Body of pancreas (tissue), 4 donors: Measurements from ENCODE around the gene ANKS3. TPM values are rescaled to one million over a fixed set of nuclear protein-coding genes. Genes with fewer than 3 reads are reported as not detected.

Experiments used
- ATAC-seq: fragments of 150-250 bp; one replicate; pipeline ENCODE4 v1.9.1; 2016
- DNase-seq, 4 donors: peaks; one replicate each; pipeline ENCODE4 v3.0.0-alpha.2; 2019
- H3K27ac ChIP-seq, 4 donors: fragments of 200-600 bp; sonication (generic); 1 replicate in 3 of 4; 2 replicates in 1 of 4; pipeline versions ENCODE4 v1.5.1 to v1.6.1; 2016 to 2019; ENCODE audit warnings: mild to moderate bottlenecking in 1 of 4, mixed read lengths in 1 of 4, moderate library complexity in 1 of 4
- H3K27me3 ChIP-seq, 2 donors: fragments of 200-600 bp; sonication (generic); one replicate each; pipeline ENCODE4 v1.6.0; 2016; ENCODE audit warnings: mild to moderate bottlenecking in 1 of 2
- H3K36me3 ChIP-seq, 2 donors: fragments of 200-600 bp; sonication (generic); replicated peaks in 1 of 2; 2 replicates each; pipeline ENCODE4 v1.5.1; 2016; ENCODE audit warnings: low read depth in 2 of 2; ENCODE audit not compliant: insufficient read depth in 1 of 2
- H3K4me1 ChIP-seq: fragments of 200-600 bp; sonication (generic); one replicate; pipeline ENCODE4 v1.6.0; 2016
- H3K4me3 ChIP-seq, 2 donors: fragments of 200-600 bp; sonication (generic); 1 replicate in 1 of 2; 2 replicates in 1 of 2; pipeline ENCODE4 v1.5.1; 2016 to 2019
- H3K9me3 ChIP-seq, 3 donors: fragments of 200-600 bp; sonication (generic); 1 replicate in 2 of 3; 2 replicates in 1 of 3; pipeline ENCODE4 v1.5.1; 2016
- CTCF ChIP-seq, 7 experiments: fragments of 450-650 bp in 4 of 7; fragments of 200-600 bp in 3 of 7; sonication (generic) in 3 of 7; IDR thresholded peaks; one replicate each; pipeline ENCODE4 v1.5.1; 2016 to 2019; ENCODE audit warnings: antibody characterized with exemption in 7 of 7
- POLR2A ChIP-seq, 3 donors: fragments of 450-650 bp; IDR thresholded peaks; one replicate each; pipeline ENCODE4 v1.6.1; 2016; ENCODE audit warnings: antibody characterized with exemption in 3 of 3, mild to moderate bottlenecking in 2 of 3
- WGBS, 2 donors: methylation state at CpG; one replicate each; pipeline ENCODE4 v1.1.5; 2017; 5-methylcytosine and 5-hydroxymethylcytosine counted together
- intact Hi-C: fragments of 100-400 bp; cut with DNase I; formaldehyde crosslinking; loops from one replicate; pipeline ENCODE4 v1.15.1; 2023
- total RNA-seq, 2 donors: library from RNA; depleted of rRNA; stranded (reverse); fragments of >200 nt; gene quantifications; one replicate each; pipeline ENCODE4 v1.1.0, GENCODE V29; 2016

The ANKS3 gene
- total RNA-seq, 2 donors from 2014 or later, result 16.6 to 64.9 TPM

GRCh38 chr16:4684763-4685162, 49.3 kb downstream of the ANKS3 start:
- no peak for DNase-seq

GRCh38 chr16:4684058-4684715, 49.9 kb downstream of the ANKS3 start:
- DNase-seq (peak in 1 of 4 donors; percentile 12), ATAC-seq (no peak)
- no peaks in the 10 kb centered on the region for H3K4me1 ChIP-seq
- no peak overlapping the region for H3K27ac ChIP-seq
- TF ChIP-seq POLR2A (IDR thresholded peaks at IDR 0.05) (no peak), CTCF (IDR thresholded peaks at IDR 0.05) (no peak)
- H3K4me3 ChIP-seq, result no peak overlapping the region
- no peaks in the 10 kb centered on the region for H3K27me3 ChIP-seq
- WGBS, 2 donors, result 94% methylated on average over 7 to 23 of the region's 23 CpGs
- intact Hi-C loops, result no loop called here
- H3K9me3 ChIP-seq, result no peaks in the 10 kb centered on the region
- peaks cover 0 to 12% of the 10 kb centered on the region in 2 donors for H3K36me3 ChIP-seq

More at GRCh38 chr16:4684763-4685162, 49.3 kb downstream of the ANKS3 start:
- no peak for ATAC-seq
- WGBS, 2 donors, result 86 to 88% methylated on average over 5 to 12 of the region's 13 CpGs
- H3K9me3 ChIP-seq, result no peaks in the 10 kb centered on the region
- H3K27me3 ChIP-seq, result no peaks in the 10 kb centered on the region
- H3K36me3 ChIP-seq, result peaks cover 0 to 15% of the 10 kb centered on the region in 2 donors
- TF ChIP-seq POLR2A (IDR thresholded peaks at IDR 0.05) (no peak), CTCF (IDR thresholded peaks at IDR 0.05) (no peak)
- H3K27ac ChIP-seq, result no peak overlapping the region
- intact Hi-C loops, result no loop called here
- H3K4me3 ChIP-seq, result no peak overlapping the region
- no peaks in the 10 kb centered on the region for H3K4me1 ChIP-seq

GRCh38 chr16:4683255-4684057, 50.6 kb downstream of the ANKS3 start:
- intact Hi-C loops, result no loop called here
- peak in 1 of 4 donors; percentile 11 for DNase-seq
- WGBS, 2 donors, result 87% methylated on average over 11 to 15 of the region's 17 CpGs
- Histone ChIP-seq H3K4me1 (no peaks in the 10 kb centered on the region), H3K4me3 (no peak overlapping the region), H3K9me3 (no peaks in the 10 kb centered on the region), H3K27me3 (no peaks in the 10 kb centered on the region), H3K27ac (no peak overlapping the region), H3K36me3 (peaks cover 0 to 11% of the 10 kb centered on the region in 2 donors)
- no peak for TF ChIP-seq CTCF (IDR thresholded peaks at IDR 0.05)
- no peak for ATAC-seq

GRCh38 chr16:4682616-4683254, 51.3 kb downstream of the ANKS3 start:
- Histone ChIP-seq H3K27ac (no peak overlapping the region), H3K4me3 (no peak overlapping the region), H3K36me3 (peaks cover 0 to 11% of the 10 kb centered on the region in 2 donors), H3K4me1 (no peaks in the 10 kb centered on the region), H3K9me3 (no peaks in the 10 kb centered on the region), H3K27me3 (no peaks in the 10 kb centered on the region)
- TF ChIP-seq POLR2A (IDR thresholded peaks at IDR 0.05) (no peak), CTCF (IDR thresholded peaks at IDR 0.05) (peak in 2 of 7 experiments; percentile 17 to 19)
- DNase-seq, result peak in 2 of 4 donors; percentile 22 to 42
- intact Hi-C loops, result no loop called here
- 80 to 96% methylated on average over 9 to 34 of the region's 36 CpGs for WGBS, 2 donors
- no peak for ATAC-seq
